Liver (tissue), 9 donors: ENCODE data around the gene CFAP45. TPM values are rescaled to one million over a fixed set of nuclear protein-coding genes. Genes with fewer than 3 reads are reported as not detected.

Experiments used
- DNase-seq: peaks from one replicate; pipeline ENCODE4 v3.0.0-alpha.2; 2017; ENCODE audit warnings: low spot score
- H3K27ac ChIP-seq, 2 donors: one replicate each; pipeline ENCODE4 v1.7.0; 2013; ENCODE audit warnings: inconsistent platforms in 2 of 2, low read length in 2 of 2, control low read depth in 1 of 2, low read depth in 1 of 2, mild to moderate bottlenecking in 1 of 2
- H3K27me3 ChIP-seq, 4 donors: one replicate each; pipeline versions ENCODE4 v1.6.1 to v1.7.0; 2013; ENCODE audit warnings: low read length in 3 of 4, inconsistent platforms in 1 of 4, mild to moderate bottlenecking in 1 of 4, moderate library complexity in 1 of 4; ENCODE audit not compliant: control insufficient read depth in 4 of 4, insufficient read depth in 4 of 4
- H3K36me3 ChIP-seq, 4 donors: one replicate each; pipeline versions ENCODE4 v1.6.1 to v1.7.0; 2013; ENCODE audit warnings: low read length in 3 of 4, mild to moderate bottlenecking in 3 of 4, low read depth in 1 of 4, moderate library complexity in 1 of 4; ENCODE audit not compliant: control insufficient read depth in 4 of 4, insufficient read depth in 3 of 4
- H3K4me1 ChIP-seq, 4 donors: one replicate each; pipeline versions ENCODE4 v1.6.1 to v1.7.0; 2013; ENCODE audit warnings: low read length in 3 of 4, mild to moderate bottlenecking in 3 of 4, moderate library complexity in 1 of 4; ENCODE audit not compliant: control insufficient read depth in 4 of 4, insufficient read depth in 4 of 4
- H3K4me3 ChIP-seq, 3 donors: one replicate each; pipeline versions ENCODE4 v1.6.1 to v1.7.0; 2013; ENCODE audit warnings: low read length in 3 of 3, control low read depth in 1 of 3, low read depth in 1 of 3, mild to moderate bottlenecking in 1 of 3
- H3K9ac ChIP-seq, 2 donors: one replicate each; pipeline ENCODE4 v1.7.0; 2013; ENCODE audit warnings: low read length in 2 of 2, mild to moderate bottlenecking in 2 of 2, moderate library complexity in 2 of 2, control low read depth in 1 of 2, low read depth in 1 of 2
- H3K9me3 ChIP-seq, 4 donors: one replicate each; pipeline versions ENCODE4 v1.6.1 to v1.7.0; 2013; ENCODE audit warnings: low read length in 3 of 4; ENCODE audit not compliant: control insufficient read depth in 4 of 4
- CTCF ChIP-seq: fragments of 150-350 bp; IDR thresholded peaks from 2 replicates; pipeline ENCODE4 v1.5.1; 2017; ENCODE audit warnings: improper control_type of control experiment, low read depth, low read length; ENCODE audit not compliant: missing input control
- EGR1 ChIP-seq, 2 donors: IDR thresholded peaks; 2 replicates each; pipeline ENCODE4 v1.6.1; 2016 to 2018; ENCODE audit warnings: antibody characterized with exemption in 2 of 2, low read depth in 2 of 2
- FOXA2 ChIP-seq: IDR thresholded peaks from 2 replicates; pipeline ENCODE4 v1.6.1; 2016; ENCODE audit warnings: antibody characterized with exemption
- GABPA ChIP-seq, 2 donors: IDR thresholded peaks in 1 of 2; conservative IDR thresholded peaks in 1 of 2; 2 replicates each; pipeline ENCODE4 v1.6.1; 2016; ENCODE audit warnings: antibody characterized with exemption in 2 of 2, mild to moderate bottlenecking in 1 of 2, moderate library complexity in 1 of 2
- JUND ChIP-seq, 2 donors: IDR thresholded peaks; 2 replicates each; pipeline ENCODE4 v1.6.1; 2016; ENCODE audit warnings: antibody characterized with exemption in 2 of 2
- MAX ChIP-seq: IDR thresholded peaks from 2 replicates; pipeline ENCODE4 v1.6.1; 2016; ENCODE audit warnings: antibody characterized with exemption
- NR2F2 ChIP-seq: IDR thresholded peaks from 2 replicates; pipeline ENCODE4 v1.6.1; 2016; ENCODE audit warnings: antibody characterized with exemption
- REST ChIP-seq: IDR thresholded peaks from 2 replicates; pipeline ENCODE4 v1.6.1; 2016; ENCODE audit warnings: antibody characterized with exemption, mild to moderate bottlenecking
- SP1 ChIP-seq: IDR thresholded peaks from 2 replicates; pipeline ENCODE4 v1.6.1; 2018; ENCODE audit warnings: antibody characterized with exemption, mild to moderate bottlenecking
- TAF1 ChIP-seq: conservative IDR thresholded peaks from 2 replicates; pipeline ENCODE4 v1.6.1; 2016; ENCODE audit warnings: antibody characterized with exemption, mild to moderate bottlenecking
- YY1 ChIP-seq: IDR thresholded peaks from 2 replicates; pipeline ENCODE4 v1.6.1; 2016; ENCODE audit warnings: antibody characterized with exemption, mild to moderate bottlenecking
- WGBS: extraction: QIAGEN DNeasy Blood & Tissue Kit; methylation state at CpG from one replicate; pipeline ENCODE4 v1.1.7; 2013; 5-methylcytosine and 5-hydroxymethylcytosine counted together
- polyA plus RNA-seq, 2 donors: library from polyadenylated mRNA; stranded (reverse) in 1 of 2; unstranded in 1 of 2; fragments of 200-250 nt in 1 of 2; fragments of >200 nt in 1 of 2; fragmentation: Nextera tagmentation in 1 of 2; extraction: Ambion mirVana in 1 of 2; gene quantifications; one replicate each; pipeline versions ENCODE4 v1.2.1 to v1.2.3, GENCODE V29; 2013 to 2015
- total RNA-seq, 2 donors: library from RNA; depleted of rRNA; stranded (reverse); fragments of >200 nt; gene quantifications; one replicate each; pipeline ENCODE4 v1.2.3, GENCODE V29; 2014
- TF ChIP-seq, protein P1 (sequence below): IDR thresholded peaks from 2 replicates; pipeline ENCODE4 v1.6.1; 2016; ENCODE audit warnings: antibody characterized with exemption
- donor health status: healthy.
- donor health status: healthy.
- donor health status: healthy.
- donor health status: healthy.
- donor health status: healthy.

CFAP45 gene
- total and polyA plus RNA-seq, 4 donors, result 0.03 to 0.24 TPM; not detected in 2

- Histone ChIP-seq H3K27ac (no peak overlapping the region), H3K36me3 (no peaks in the 10 kb centered on the region), H3K4me3 (no peak overlapping the region), H3K9ac (no peak overlapping the region), H3K9me3 (no peaks in the 10 kb centered on the region), H3K4me1 (peaks cover 0 to 7% (median 3%) of the 10 kb centered on the region in 4 donors), H3K27me3 (no peaks in the 10 kb centered on the region)
- no peak for DNase-seq
- WGBS, result 89% methylated on average over 3 of the region's 3 CpGs
- TF ChIP-seq SP1, result no peak
- no peak for TF ChIP-seq GABPA (IDR thresholded peaks at IDR 0.05 in 1 of 2, conservative IDR thresholded peaks at IDR 0.05 in 1 of 2)
- no peak for TF ChIP-seq EGR1 (IDR thresholded peaks at IDR 0.05; ENCODE audit: low read depth in 2 of 2)
- TF ChIP-seq, protein P1, sequence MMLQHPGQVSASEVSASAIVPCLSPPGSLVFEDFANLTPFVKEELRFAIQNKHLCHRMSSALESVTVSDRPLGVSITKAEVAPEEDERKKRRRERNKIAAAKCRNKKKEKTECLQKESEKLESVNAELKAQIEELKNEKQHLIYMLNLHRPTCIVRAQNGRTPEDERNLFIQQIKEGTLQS, result no peak
Measured at GRCh38 chr1:159897962-159898361, 2.0 kb downstream of the CFAP45 start.

DNA sequence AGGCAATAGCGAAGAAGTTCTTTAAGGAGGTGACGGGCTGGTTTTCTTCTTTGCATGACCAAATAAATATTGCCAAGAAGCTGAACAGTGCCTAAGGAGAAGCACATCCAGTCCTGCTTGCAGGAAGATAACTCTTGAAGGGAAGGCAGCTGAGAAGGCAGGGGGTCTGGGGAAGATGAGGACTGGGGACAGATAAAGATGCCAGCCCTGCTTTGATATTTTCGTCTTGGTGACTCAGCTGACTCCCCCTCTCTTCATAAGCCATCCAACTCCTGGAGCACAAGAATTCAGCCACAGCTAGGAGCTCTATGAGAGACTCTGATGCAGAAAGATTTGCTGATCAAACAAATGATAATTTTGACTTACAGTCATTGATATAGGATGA lies 3.4 kb downstream of the CFAP45 start:
- no peaks in the 10 kb centered on the region for H3K36me3 ChIP-seq
- no peaks in the 10 kb centered on the region for H3K27me3 ChIP-seq
- H3K27ac ChIP-seq, result no peak overlapping the region
- 77% methylated on average over 3 of the region's 3 CpGs for WGBS
- DNase-seq, result no peak
- H3K9ac ChIP-seq, result no peak overlapping the region
- H3K9me3 ChIP-seq, result no peaks in the 10 kb centered on the region
- TF ChIP-seq FOXA2, result no peak
- no peak for TF ChIP-seq JUND (IDR thresholded peaks at IDR 0.05)
- TF ChIP-seq MAX, result no peak
- no peak for TF ChIP-seq CTCF
- TF ChIP-seq REST, result no peak
- no peak for TF ChIP-seq NR2F2
- TF ChIP-seq, protein P1, result no peak
- no peak for TF ChIP-seq YY1
- TF ChIP-seq TAF1, result no peak
- peaks cover 0 to 7% (median 3%) of the 10 kb centered on the region in 4 donors for H3K4me1 ChIP-seq
- no peak overlapping the region for H3K4me3 ChIP-seq
